ENCODE data around the gene OAF.

The OAF gene

DNA sequence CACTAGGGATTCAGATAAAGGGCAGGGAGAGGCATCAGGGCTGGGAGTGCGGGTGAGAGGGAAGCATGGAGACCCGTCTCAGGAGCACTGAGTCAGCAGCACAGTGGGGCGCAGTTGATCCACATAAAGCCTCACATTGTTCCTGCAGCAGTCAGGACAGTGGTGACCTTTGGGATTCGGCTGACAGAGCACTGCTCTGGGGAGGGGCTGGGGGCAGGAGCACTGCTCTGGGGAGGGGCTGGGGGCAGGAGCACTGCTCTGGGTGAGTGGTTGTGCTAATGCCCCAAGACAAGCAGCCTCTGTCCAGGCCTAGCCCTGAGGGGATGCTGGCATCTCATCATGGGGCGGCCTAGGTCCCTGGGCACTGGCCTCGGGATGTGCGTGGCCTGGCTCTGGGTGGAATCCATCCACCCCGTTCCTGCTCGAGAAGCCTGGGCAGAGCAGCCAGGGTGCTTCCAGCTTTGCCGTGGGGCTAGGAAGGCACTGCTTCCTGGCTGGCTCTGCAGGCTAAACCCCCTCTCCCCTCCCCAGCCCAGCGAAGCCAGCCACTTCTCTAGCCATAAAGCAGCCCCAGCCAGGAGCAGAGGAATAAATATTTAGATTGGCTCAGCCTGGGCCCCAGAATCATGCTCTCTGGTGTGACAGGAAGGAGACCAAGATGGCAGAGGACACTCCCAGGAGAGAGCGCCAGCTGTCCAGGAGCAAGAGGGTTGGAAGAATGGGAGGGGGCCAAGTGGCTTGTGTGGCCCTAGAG is 7.3 kb downstream of the OAF start:
- Histone ChIP-seq H3K4me3 (replicated peaks; ENCODE audit: insufficient read depth, low read length) (no peak overlapping the region), H3K27ac (replicated peaks) (no peak overlapping the region), H3K27me3 (ENCODE audit: insufficient read depth, poor library complexity, severe bottlenecking) (no peaks in the 10 kb centered on the region)
- no peak for DNase-seq (ENCODE audit: low read depth in 1 of 2, low spot score in 1 of 2)
- TF ChIP-seq, protein P1, sequence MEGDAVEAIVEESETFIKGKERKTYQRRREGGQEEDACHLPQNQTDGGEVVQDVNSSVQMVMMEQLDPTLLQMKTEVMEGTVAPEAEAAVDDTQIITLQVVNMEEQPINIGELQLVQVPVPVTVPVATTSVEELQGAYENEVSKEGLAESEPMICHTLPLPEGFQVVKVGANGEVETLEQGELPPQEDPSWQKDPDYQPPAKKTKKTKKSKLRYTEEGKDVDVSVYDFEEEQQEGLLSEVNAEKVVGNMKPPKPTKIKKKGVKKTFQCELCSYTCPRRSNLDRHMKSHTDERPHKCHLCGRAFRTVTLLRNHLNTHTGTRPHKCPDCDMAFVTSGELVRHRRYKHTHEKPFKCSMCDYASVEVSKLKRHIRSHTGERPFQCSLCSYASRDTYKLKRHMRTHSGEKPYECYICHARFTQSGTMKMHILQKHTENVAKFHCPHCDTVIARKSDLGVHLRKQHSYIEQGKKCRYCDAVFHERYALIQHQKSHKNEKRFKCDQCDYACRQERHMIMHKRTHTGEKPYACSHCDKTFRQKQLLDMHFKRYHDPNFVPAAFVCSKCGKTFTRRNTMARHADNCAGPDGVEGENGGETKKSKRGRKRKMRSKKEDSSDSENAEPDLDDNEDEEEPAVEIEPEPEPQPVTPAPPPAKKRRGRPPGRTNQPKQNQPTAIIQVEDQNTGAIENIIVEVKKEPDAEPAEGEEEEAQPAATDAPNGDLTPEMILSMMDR (IDR thresholded peaks at IDR 0.05; ENCODE audit: insufficient read depth, low read length), result no peak
- TF ChIP-seq POLR2AphosphoS5 (IDR thresholded peaks at IDR 0.05; ENCODE audit: low read depth), result no peak
- TF ChIP-seq, protein P2, sequence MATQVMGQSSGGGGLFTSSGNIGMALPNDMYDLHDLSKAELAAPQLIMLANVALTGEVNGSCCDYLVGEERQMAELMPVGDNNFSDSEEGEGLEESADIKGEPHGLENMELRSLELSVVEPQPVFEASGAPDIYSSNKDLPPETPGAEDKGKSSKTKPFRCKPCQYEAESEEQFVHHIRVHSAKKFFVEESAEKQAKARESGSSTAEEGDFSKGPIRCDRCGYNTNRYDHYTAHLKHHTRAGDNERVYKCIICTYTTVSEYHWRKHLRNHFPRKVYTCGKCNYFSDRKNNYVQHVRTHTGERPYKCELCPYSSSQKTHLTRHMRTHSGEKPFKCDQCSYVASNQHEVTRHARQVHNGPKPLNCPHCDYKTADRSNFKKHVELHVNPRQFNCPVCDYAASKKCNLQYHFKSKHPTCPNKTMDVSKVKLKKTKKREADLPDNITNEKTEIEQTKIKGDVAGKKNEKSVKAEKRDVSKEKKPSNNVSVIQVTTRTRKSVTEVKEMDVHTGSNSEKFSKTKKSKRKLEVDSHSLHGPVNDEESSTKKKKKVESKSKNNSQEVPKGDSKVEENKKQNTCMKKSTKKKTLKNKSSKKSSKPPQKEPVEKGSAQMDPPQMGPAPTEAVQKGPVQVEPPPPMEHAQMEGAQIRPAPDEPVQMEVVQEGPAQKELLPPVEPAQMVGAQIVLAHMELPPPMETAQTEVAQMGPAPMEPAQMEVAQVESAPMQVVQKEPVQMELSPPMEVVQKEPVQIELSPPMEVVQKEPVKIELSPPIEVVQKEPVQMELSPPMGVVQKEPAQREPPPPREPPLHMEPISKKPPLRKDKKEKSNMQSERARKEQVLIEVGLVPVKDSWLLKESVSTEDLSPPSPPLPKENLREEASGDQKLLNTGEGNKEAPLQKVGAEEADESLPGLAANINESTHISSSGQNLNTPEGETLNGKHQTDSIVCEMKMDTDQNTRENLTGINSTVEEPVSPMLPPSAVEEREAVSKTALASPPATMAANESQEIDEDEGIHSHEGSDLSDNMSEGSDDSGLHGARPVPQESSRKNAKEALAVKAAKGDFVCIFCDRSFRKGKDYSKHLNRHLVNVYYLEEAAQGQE (IDR thresholded peaks at IDR 0.05; ENCODE audit: insufficient replicate concordance, low read depth), result no peak
- TF ChIP-seq SPI1 (IDR thresholded peaks at IDR 0.05; ENCODE audit: borderline replicate concordance, low read depth), result no peak
- TF ChIP-seq GABPA (IDR thresholded peaks at IDR 0.05; ENCODE audit: low read depth), result no peak

DNA sequence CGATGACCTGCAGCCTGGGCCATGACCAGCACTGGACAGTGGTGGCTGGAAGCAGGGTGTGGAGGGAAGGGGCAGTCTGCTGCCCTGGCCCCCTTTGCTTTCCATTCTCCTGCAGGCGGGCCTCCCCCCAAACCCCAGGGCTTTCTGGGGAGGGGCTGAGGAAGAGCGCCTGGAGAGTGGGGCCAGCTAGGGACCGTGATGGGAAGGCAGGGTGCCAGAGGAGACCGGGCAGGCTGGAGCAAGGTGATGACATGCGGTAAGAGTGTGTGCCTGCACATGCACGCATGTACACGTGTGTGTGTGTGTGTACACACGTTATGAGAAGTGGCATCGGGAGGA is 7.8 kb downstream of the OAF start:
- no peak for TF ChIP-seq POLR2AphosphoS5 (IDR thresholded peaks at IDR 0.05; ENCODE audit: low read depth)
- TF ChIP-seq, protein P2 (IDR thresholded peaks at IDR 0.05; ENCODE audit: insufficient replicate concordance, low read depth), result no peak
- H3K27me3 ChIP-seq (ENCODE audit: insufficient read depth, poor library complexity, severe bottlenecking), result no peaks in the 10 kb centered on the region
- no peak overlapping the region for H3K4me3 ChIP-seq (replicated peaks; ENCODE audit: insufficient read depth, low read length)
- no peak for DNase-seq (ENCODE audit: low read depth in 1 of 2, low spot score in 1 of 2)
- no peak overlapping the region for H3K27ac ChIP-seq (replicated peaks)

DNA sequence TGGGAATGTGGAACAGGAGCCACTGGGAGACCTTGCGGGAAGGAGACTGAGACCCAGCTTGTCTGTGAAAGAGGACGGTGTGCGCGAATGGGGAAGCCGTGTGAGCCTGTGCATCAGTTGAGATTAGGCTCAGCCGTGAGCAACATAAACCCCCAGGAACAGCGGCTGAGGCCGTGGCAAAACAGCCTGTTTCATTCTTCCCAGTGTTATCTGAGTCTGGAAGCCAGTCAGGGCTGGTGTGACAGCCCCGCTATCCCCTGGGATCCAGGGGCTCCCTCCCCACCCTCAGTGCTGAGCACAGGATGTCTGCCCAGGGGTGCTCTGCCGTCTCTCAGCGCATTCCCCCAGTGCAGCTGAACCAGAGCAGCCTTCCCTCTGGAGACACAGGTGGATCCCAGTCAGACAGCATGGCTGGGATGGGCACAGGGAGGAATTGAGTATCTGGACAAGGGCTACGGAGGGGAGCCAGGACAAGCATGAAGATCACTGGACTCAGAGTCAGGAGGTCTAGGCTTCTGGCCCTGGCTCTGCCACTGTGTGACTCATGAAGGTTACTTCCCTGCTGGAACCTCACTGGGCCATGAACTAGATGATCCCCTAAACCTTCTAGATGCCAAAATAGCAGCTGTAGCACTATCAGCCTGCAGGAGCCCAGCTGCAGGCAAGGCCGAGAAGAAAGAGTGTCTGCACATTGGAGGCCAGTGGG is 8.6 kb downstream of the OAF start:
- TF ChIP-seq POLR2AphosphoS5 (IDR thresholded peaks at IDR 0.05; ENCODE audit: low read depth) (no peak), SPI1 (IDR thresholded peaks at IDR 0.05; ENCODE audit: borderline replicate concordance, low read depth) (no peak), GABPA (IDR thresholded peaks at IDR 0.05; ENCODE audit: low read depth) (no peak)
- TF ChIP-seq, protein P2 (IDR thresholded peaks at IDR 0.05; ENCODE audit: insufficient replicate concordance, low read depth), result no peak
- TF ChIP-seq, protein P1 (IDR thresholded peaks at IDR 0.05; ENCODE audit: insufficient read depth, low read length), result no peak
- no peak for DNase-seq (ENCODE audit: low read depth in 1 of 2, low spot score in 1 of 2)
- Histone ChIP-seq H3K4me3 (replicated peaks; ENCODE audit: insufficient read depth, low read length) (no peak overlapping the region), H3K27ac (replicated peaks) (no peak overlapping the region), H3K27me3 (ENCODE audit: insufficient read depth, poor library complexity, severe bottlenecking) (no peaks in the 10 kb centered on the region)
